Measurements from ENCODE around the gene PLEKHG3.

DNA sequence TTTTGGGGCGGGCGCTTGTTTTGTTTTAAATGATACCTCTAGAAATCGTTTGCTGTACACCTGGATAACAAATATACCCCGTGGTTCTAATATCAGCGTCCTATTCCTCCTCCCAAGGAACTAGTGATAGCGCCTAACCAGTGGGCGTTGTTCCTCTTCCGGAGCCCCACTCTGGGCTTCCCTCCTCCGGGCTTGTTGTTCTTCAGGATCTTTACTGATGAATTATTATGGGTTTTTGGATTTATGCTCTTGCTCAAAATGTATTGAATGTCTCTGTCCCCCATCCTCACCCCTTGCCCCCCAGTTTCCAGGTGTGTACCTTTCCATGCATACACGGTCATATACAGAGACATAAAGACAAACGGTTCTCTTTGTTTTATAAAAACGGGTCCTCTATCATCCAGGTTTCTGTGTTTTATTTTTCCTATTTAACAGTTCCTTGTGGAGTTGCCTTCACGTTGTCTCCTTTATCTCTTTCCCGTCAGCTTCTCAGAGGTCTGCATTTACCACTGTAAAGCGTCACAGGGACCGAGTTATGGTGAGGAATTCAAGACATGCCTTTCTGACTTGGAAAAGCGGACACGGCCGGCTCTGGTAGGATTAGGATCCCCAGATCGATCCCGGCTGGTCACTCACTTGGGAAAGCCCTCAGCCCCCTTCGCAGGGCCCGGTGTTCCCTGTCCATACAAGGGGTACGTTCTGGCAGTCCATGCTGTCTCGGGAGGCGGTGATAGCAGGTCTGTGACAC, 655 bp upstream of the PLEKHG3 start:
- TF ChIP-seq, protein P1, sequence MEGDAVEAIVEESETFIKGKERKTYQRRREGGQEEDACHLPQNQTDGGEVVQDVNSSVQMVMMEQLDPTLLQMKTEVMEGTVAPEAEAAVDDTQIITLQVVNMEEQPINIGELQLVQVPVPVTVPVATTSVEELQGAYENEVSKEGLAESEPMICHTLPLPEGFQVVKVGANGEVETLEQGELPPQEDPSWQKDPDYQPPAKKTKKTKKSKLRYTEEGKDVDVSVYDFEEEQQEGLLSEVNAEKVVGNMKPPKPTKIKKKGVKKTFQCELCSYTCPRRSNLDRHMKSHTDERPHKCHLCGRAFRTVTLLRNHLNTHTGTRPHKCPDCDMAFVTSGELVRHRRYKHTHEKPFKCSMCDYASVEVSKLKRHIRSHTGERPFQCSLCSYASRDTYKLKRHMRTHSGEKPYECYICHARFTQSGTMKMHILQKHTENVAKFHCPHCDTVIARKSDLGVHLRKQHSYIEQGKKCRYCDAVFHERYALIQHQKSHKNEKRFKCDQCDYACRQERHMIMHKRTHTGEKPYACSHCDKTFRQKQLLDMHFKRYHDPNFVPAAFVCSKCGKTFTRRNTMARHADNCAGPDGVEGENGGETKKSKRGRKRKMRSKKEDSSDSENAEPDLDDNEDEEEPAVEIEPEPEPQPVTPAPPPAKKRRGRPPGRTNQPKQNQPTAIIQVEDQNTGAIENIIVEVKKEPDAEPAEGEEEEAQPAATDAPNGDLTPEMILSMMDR (conservative IDR thresholded peaks at IDR 0.05; ENCODE audit: low read length) = no peak
- no peak for TF ChIP-seq EZH2phosphoT487 (IDR thresholded peaks at IDR 0.05; ENCODE audit: borderline replicate concordance, low read depth, low read length)

Data from OCI-LY7 (cell line).